PC-9 (cell line): Measurements from ENCODE around the gene GMPPA. TPM values are rescaled to one million over a fixed set of nuclear protein-coding genes. Genes with fewer than 3 reads are reported as not detected.

ENCODE experiments used
- BruUV-seq: library from RNA; stranded (reverse); fragments of 400-500 nt; replicated peaks from 2 replicates; lab custom pipeline; 2021; lab: Mats Ljungman, UMichigan
- CTCF ChIA-PET: fragments of 300-600 bp; sonication (Branson Sonifier 250); formaldehyde crosslinking; loops from one replicate; lab custom pipeline; 2022; ENCODE audit warnings: antibody characterized with exemption; lab: Charles Lee
- POLR2A ChIA-PET: fragments of 300-600 bp; sonication (Branson Sonifier 250); formaldehyde crosslinking; loops from one replicate; lab custom pipeline; 2022; ENCODE audit warnings: antibody characterized with exemption; ENCODE audit not compliant: unreplicated experiment; lab: Charles Lee
- DNase-seq, 2 experiments: peaks; one replicate each; pipeline versions ENCODE4 v3.0.0 to v3.0.0-alpha.2; 2015 to 2022; ENCODE audit warnings: mixed read lengths in 1 of 2
- H2AFZ ChIP-seq: fragments of 200-600 bp; sonication (generic); 2 replicates; pipeline ENCODE4 v1.8.1; 2017; ENCODE audit warnings: antibody characterized with exemption
- H3F3A ChIP-seq: fragments of 200-600 bp; sonication (generic); 2 replicates; pipeline ENCODE4 v1.8.1; 2017; ENCODE audit warnings: antibody characterized with exemption, mild to moderate bottlenecking, low read depth; ENCODE audit not compliant: insufficient read depth
- H3K27ac ChIP-seq: fragments of 200-600 bp; sonication (generic); 2 replicates; pipeline ENCODE4 v1.6.1; 2016; ENCODE audit warnings: mixed run types
- H3K27me3 ChIP-seq: fragments of 200-600 bp; sonication (generic); 2 replicates; pipeline ENCODE4 v1.6.1; 2016; ENCODE audit warnings: low read depth, mixed run types; ENCODE audit not compliant: insufficient read depth
- H3K36me3 ChIP-seq: fragments of 200-600 bp; sonication (generic); 2 replicates; pipeline ENCODE4 v1.6.1; 2016; ENCODE audit warnings: low read depth, mixed run types
- H3K4me1 ChIP-seq: fragments of 200-600 bp; sonication (generic); replicated peaks from 2 replicates; pipeline ENCODE4 v1.6.1; 2016; ENCODE audit warnings: mixed run types; ENCODE audit not compliant: insufficient read depth
- H3K4me2 ChIP-seq: fragments of 200-600 bp; sonication (generic); 2 replicates; pipeline ENCODE4 v1.6.1; 2017; ENCODE audit warnings: mixed run types
- H3K4me3 ChIP-seq: fragments of 200-600 bp; sonication (generic); 2 replicates; pipeline ENCODE4 v1.6.1; 2016; ENCODE audit warnings: mixed run types
- H3K79me2 ChIP-seq: fragments of 200-600 bp; sonication (generic); 2 replicates; pipeline ENCODE4 v1.6.1; 2017; ENCODE audit warnings: low read depth, mixed run types
- H3K9me2 ChIP-seq: fragments of 200-600 bp; sonication (generic); 2 replicates; pipeline ENCODE4 v1.8.1; 2017; ENCODE audit warnings: mild to moderate bottlenecking; ENCODE audit not compliant: insufficient read depth
- H3K9me3 ChIP-seq: fragments of 200-600 bp; sonication (generic); 2 replicates; pipeline ENCODE4 v1.8.1; 2016; ENCODE audit warnings: low read depth; ENCODE audit not compliant: insufficient read depth
- H4K20me1 ChIP-seq: fragments of 200-600 bp; sonication (generic); 2 replicates; pipeline ENCODE4 v1.8.1; 2017; ENCODE audit not compliant: insufficient read depth
- CTCF ChIP-seq: fragments of 200-600 bp; sonication (generic); conservative IDR thresholded peaks from 2 replicates; pipeline ENCODE4 v1.6.1; 2017; ENCODE audit warnings: mixed run types, antibody characterized with exemption, mild to moderate bottlenecking, moderate library complexity
- EZH2 ChIP-seq: fragments of 200-600 bp; sonication (generic); IDR thresholded peaks from 2 replicates; pipeline ENCODE4 v1.8.0; 2017; ENCODE audit warnings: antibody characterized with exemption, low read depth
- intact Hi-C: fragments of 100-400 bp; cut with micrococcal nuclease; formaldehyde crosslinking; loops from one replicate; pipeline ENCODE4 v1.10.0; 2022; ENCODE audit not compliant: unreplicated experiment
- total RNA-seq: library from RNA; stranded (reverse); gene quantifications from 2 replicates; pipeline ENCODE4 v1.2.3, GENCODE V29; 2021

GMPPA gene
- total RNA-seq, 1 experiment from 2014 or later, result 57.2 TPM

GRCh38 chr2:219461047-219461514 lies 37.6 kb upstream of the GMPPA start:
- intact Hi-C loops, result no loop called here
- Histone ChIP-seq H3K79me2 (no peaks in the 10 kb centered on the region), H3K4me2 (no peak overlapping the region), H3K36me3 (no peaks in the 10 kb centered on the region), H3K9me2 (no peaks in the 10 kb centered on the region), H3F3A (peaks cover 21% of the 10 kb centered on the region), H4K20me1 (no peaks in the 10 kb centered on the region), H3K4me3 (no peak overlapping the region), H3K9me3 (no peaks in the 10 kb centered on the region), H3K27ac (no peak overlapping the region), H3K27me3 (no peaks in the 10 kb centered on the region), H3K4me1 (peaks cover 21% of the 10 kb centered on the region), H2AFZ (no peak overlapping the region)
- no TSS peak for BruUV-seq
- no peak for TF ChIP-seq EZH2
- TF ChIP-seq CTCF, result no peak
- POLR2A ChIA-PET, result interaction anchor here (0.5 kb wide), 1 partner anchor 49 kb away, joined by 8 read pairs; no protein-coding TSS in a partner anchor
- CTCF ChIA-PET, result no interaction called here
- DNase-seq, result no peak

- intact Hi-C loops, result no loop called here
- no peak for DNase-seq
- no TSS peak for BruUV-seq
- Histone ChIP-seq H3K27me3 (no peaks in the 10 kb centered on the region), H3K79me2 (no peaks in the 10 kb centered on the region), H3F3A (peaks cover 21% of the 10 kb centered on the region), H3K9me3 (no peaks in the 10 kb centered on the region), H3K4me3 (no peak overlapping the region), H2AFZ (no peak overlapping the region), H3K4me1 (peaks cover 21% of the 10 kb centered on the region), H3K27ac (no peak overlapping the region), H4K20me1 (no peaks in the 10 kb centered on the region), H3K36me3 (no peaks in the 10 kb centered on the region), H3K4me2 (no peak overlapping the region), H3K9me2 (no peaks in the 10 kb centered on the region)
- POLR2A ChIA-PET, result no interaction called here
- CTCF ChIA-PET, result no interaction called here
- no peak for TF ChIP-seq CTCF
- no peak for TF ChIP-seq EZH2
Measured at GRCh38 chr2:219461669-219462068, 37.0 kb upstream of the GMPPA start.

- Histone ChIP-seq H3K9me2 (no peaks in the 10 kb centered on the region), H3K36me3 (no peaks in the 10 kb centered on the region), H3K9me3 (no peaks in the 10 kb centered on the region), H3K4me2 (no peak overlapping the region), H2AFZ (no peak overlapping the region), H3K27me3 (no peaks in the 10 kb centered on the region), H3K4me3 (no peak overlapping the region), H3K4me1 (peaks cover 15% of the 10 kb centered on the region), H4K20me1 (no peaks in the 10 kb centered on the region), H3K79me2 (no peaks in the 10 kb centered on the region), H3F3A (peaks cover 19% of the 10 kb centered on the region), H3K27ac (no peak overlapping the region)
- intact Hi-C loops, result no loop called here
- no TSS peak for BruUV-seq
- POLR2A ChIA-PET, result no interaction called here
- CTCF ChIA-PET, result no interaction called here
- TF ChIP-seq EZH2 (no peak), CTCF (no peak)
- no peak for DNase-seq
Measured at GRCh38 chr2:219462349-219462748, 36.3 kb upstream of the GMPPA start.
